Endothelial cell of umbilical vein (primary cell): ENCODE data around the gene ITSN2. TPM values are rescaled to one million over a fixed set of nuclear protein-coding genes. Genes with fewer than 3 reads are reported as not detected.

Experiments
- BruUV-seq: library from RNA; stranded (reverse); fragments of 400-500 nt; replicated peaks from 2 replicates; lab custom pipeline; 2021; lab: Mats Ljungman, UMichigan
- CTCF ChIA-PET: fragments of 300-600, 350-600 bp; sonication (Branson Sonifier 250); formaldehyde crosslinking; loops from one replicate; lab custom pipeline; 2021; ENCODE audit warnings: antibody characterized with exemption, inconsistent platforms; lab: Charles Lee
- POLR2A ChIA-PET: fragments of 300-600, 350-600 bp; sonication (Branson Sonifier 250); formaldehyde crosslinking; loops from one replicate; lab custom pipeline; 2021; ENCODE audit warnings: antibody characterized with exemption, inconsistent platforms; lab: Charles Lee
- DNase-seq: peaks from one replicate; pipeline ENCODE4 v3.0.0-alpha.2; 2011; ENCODE audit warnings: low read depth, low spot score
- FAIRE-seq: peaks from 2 replicates; lab custom pipeline; 2011; peaks lifted over from hg19 to GRCh38; lab: Jason Lieb, UNC
- H2AFZ ChIP-seq: 2 replicates; pipeline ENCODE4 v1.6.0; 2012; ENCODE audit warnings: low read depth, low read length, control low read depth, inconsistent platforms
- H3K27ac ChIP-seq: 2 replicates; pipeline ENCODE4 v1.5.1; 2011; ENCODE audit warnings: low read depth, mild to moderate bottlenecking, control low read depth, low read length, moderate library complexity; ENCODE audit not compliant: insufficient read depth
- H3K27me3 ChIP-seq, 2 experiments: 2 replicates each; pipeline versions ENCODE4 v1.6.0 to v1.6.1; 2011; ENCODE audit warnings: low read length in 2 of 2, mixed read lengths in 1 of 2; ENCODE audit not compliant: control insufficient read depth in 2 of 2, insufficient read depth in 2 of 2
- H3K36me3 ChIP-seq, 2 experiments: 2 replicates in 1 of 2; 3 replicates in 1 of 2; pipeline ENCODE4 v1.5.1; 2011; ENCODE audit warnings: low read length in 2 of 2, mild to moderate bottlenecking in 1 of 2, moderate library complexity in 1 of 2; ENCODE audit not compliant: control insufficient read depth in 2 of 2, insufficient read depth in 2 of 2; ENCODE audit errors: extremely low read depth in 1 of 2
- H3K4me1 ChIP-seq: 3 replicates; pipeline ENCODE4 v1.5.1; 2011; ENCODE audit warnings: mild to moderate bottlenecking, low read length; ENCODE audit not compliant: control insufficient read depth, insufficient read depth; ENCODE audit errors: extremely low read depth
- H3K4me2 ChIP-seq: 2 replicates; pipeline ENCODE4 v1.6.1; 2011; ENCODE audit warnings: low read length, control low read depth, mixed read lengths; ENCODE audit not compliant: insufficient read depth
- H3K4me3 ChIP-seq, 3 experiments: fragments of 200-600 bp in 1 of 3; sonication (generic), shearing (Covaris generic) in 1 of 3; replicated peaks in 1 of 3; 2 replicates each; pipeline ENCODE4 v1.5.1; 2011 to 2016; ENCODE audit warnings: control low read depth in 3 of 3, low read length in 3 of 3, mild to moderate bottlenecking in 2 of 3, inconsistent platforms in 1 of 3, low read depth in 1 of 3, moderate library complexity in 1 of 3; ENCODE audit not compliant: insufficient read depth in 1 of 3
- H3K79me2 ChIP-seq: 2 replicates; pipeline ENCODE4 v1.6.0; 2012; ENCODE audit warnings: low read length, inconsistent platforms; ENCODE audit not compliant: control insufficient read depth, insufficient read depth
- H3K9ac ChIP-seq: replicated peaks from 2 replicates; pipeline ENCODE3; 2011; ENCODE audit warnings: low read length, control low read depth; ENCODE audit not compliant: insufficient read depth; ENCODE audit errors: extremely low read depth
- H3K9me1 ChIP-seq: replicated peaks from 3 replicates; pipeline ENCODE4 v1.6.0; 2011; ENCODE audit warnings: mild to moderate bottlenecking, low read length; ENCODE audit not compliant: control insufficient read depth, insufficient read depth; ENCODE audit errors: extremely low read depth
- H3K9me3 ChIP-seq: replicated peaks from 2 replicates; pipeline ENCODE4 v1.5.1; 2012; ENCODE audit warnings: low read length, inconsistent platforms; ENCODE audit not compliant: control insufficient read depth, insufficient read depth
- H4K20me1 ChIP-seq: replicated peaks from 2 replicates; pipeline ENCODE3; 2011; ENCODE audit warnings: mild to moderate bottlenecking, low read length; ENCODE audit not compliant: control insufficient read depth, insufficient read depth; ENCODE audit errors: extremely low read depth
- CTCF ChIP-seq, 2 donors: IDR thresholded peaks; 1 replicate in 1 of 2; 2 replicates in 1 of 2; pipeline ENCODE4 v1.5.1; 2011; ENCODE audit warnings: low read length in 2 of 2, mild to moderate bottlenecking in 2 of 2, moderate library complexity in 2 of 2, control low read depth in 1 of 2, inconsistent platforms in 1 of 2, low read depth in 1 of 2; ENCODE audit not compliant: insufficient read depth in 1 of 2; ENCODE audit errors: extremely low read depth in 1 of 2
- EZH2 ChIP-seq: IDR thresholded peaks from 2 replicates; pipeline ENCODE4 v1.6.1; 2012; ENCODE audit warnings: borderline replicate concordance, low read depth, mild to moderate bottlenecking, moderate library complexity, low read length, inconsistent platforms; ENCODE audit not compliant: severe bottlenecking
- FOS ChIP-seq: IDR thresholded peaks from 2 replicates; pipeline ENCODE4 v1.6.1; 2011; ENCODE audit warnings: mild to moderate bottlenecking, low read length, moderate library complexity, borderline replicate concordance; ENCODE audit not compliant: insufficient read depth
- GATA2 ChIP-seq: IDR thresholded peaks from 2 replicates; pipeline ENCODE4 v1.7.0; 2011; ENCODE audit warnings: low read depth, mild to moderate bottlenecking, moderate library complexity, mixed read lengths, low read length; ENCODE audit not compliant: insufficient read length, insufficient read depth
- JUN ChIP-seq: IDR thresholded peaks from 2 replicates; pipeline ENCODE4 v1.6.1; 2011; ENCODE audit warnings: borderline replicate concordance, low read depth; ENCODE audit not compliant: insufficient read length, insufficient read depth
- MAX ChIP-seq: IDR thresholded peaks from 2 replicates; pipeline ENCODE4 v1.6.1; 2011; ENCODE audit not compliant: insufficient read depth, insufficient read length
- MYC ChIP-seq: IDR thresholded peaks from one replicate; pipeline ENCODE4 v1.6.1; 2011; ENCODE audit warnings: mild to moderate bottlenecking, low read depth, low read length
- POLR2A ChIP-seq: IDR thresholded peaks from 2 replicates; pipeline ENCODE4 v1.6.1; 2012; ENCODE audit warnings: low read depth, mild to moderate bottlenecking, control low read depth, low read length
- POLR2AphosphoS5 ChIP-seq: IDR thresholded peaks from 2 replicates; pipeline ENCODE4 v1.6.1; 2012; ENCODE audit warnings: low read depth, mild to moderate bottlenecking, control low read depth, low read length, moderate library complexity; ENCODE audit not compliant: insufficient read depth
- dilution Hi-C: fragments of 300-500 bp; cut with MboI; formaldehyde crosslinking; loops from one replicate; pipeline ENCODE4 v1.15.0; 2019; ENCODE audit warnings: low sequenced_read_pairs; ENCODE audit not compliant: extremely low pct_ligation_motif_present
- intact Hi-C: fragments of 100-400 bp; cut with micrococcal nuclease; formaldehyde crosslinking; loops from one replicate; pipeline ENCODE4 v1.10.0; 2022
- polyA plus RNA-seq, 4 experiments: library from polyadenylated mRNA; depleted of rRNA in 3 of 4; stranded (reverse) in 3 of 4; unstranded in 1 of 4; fragments of >200 nt; gene quantifications; 2 replicates each; pipeline versions ENCODE4 v1.2.1 to v1.2.3, GENCODE V29; 2011 to 2012; ENCODE audit warnings: missing spikeins in 1 of 4
- total RNA-seq: library from RNA; stranded (reverse); gene quantifications from 2 replicates; pipeline ENCODE4 v1.2.3, GENCODE V29; 2021

The ITSN2 gene
- total and polyA plus RNA-seq, 2 donors (not counting 3 experiments of a cell fraction or from before 2014, with no cell fraction given) = 30.5 to 56.8 TPM

DNA sequence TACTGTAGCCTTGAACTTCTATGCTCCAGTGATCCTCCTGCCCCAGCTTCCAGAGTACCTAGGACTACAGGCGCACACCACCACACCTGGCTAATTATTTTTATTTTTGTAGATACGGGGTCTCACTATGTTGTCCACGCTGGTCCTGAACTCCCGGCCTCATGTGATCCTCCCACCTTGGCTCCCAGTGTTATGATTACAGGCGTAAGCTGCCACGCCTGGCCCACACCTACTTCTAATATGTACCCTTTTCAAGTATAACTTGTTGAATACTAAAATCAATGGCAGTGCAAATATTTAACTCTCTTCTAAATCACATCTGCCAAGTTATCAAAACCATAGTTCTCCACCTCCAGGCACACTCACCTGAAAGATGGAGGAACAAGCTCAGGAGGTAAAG, 58.7 kb downstream of the ITSN2 start:
- Histone ChIP-seq H3K9me1 (no peaks in the 10 kb centered on the region), H3K4me3 (no peak overlapping the region), H3K27ac (no peak overlapping the region), H4K20me1 (no peaks in the 10 kb centered on the region), H3K27me3 (no peaks in the 10 kb centered on the region), H3K79me2 (no peaks in the 10 kb centered on the region), H2AFZ (no peak overlapping the region), H3K36me3 (peaks cover 10 to 14% of the 10 kb centered on the region in 2 experiments), H3K4me1 (no peaks in the 10 kb centered on the region), H3K4me2 (no peak overlapping the region), H3K9me3 (no peaks in the 10 kb centered on the region), H3K9ac (no peak overlapping the region)
- POLR2A ChIA-PET = interaction anchor here (0.6 kb wide), 1 partner anchor 25 kb away, joined by 4 read pairs; no protein-coding TSS in a partner anchor
- dilution Hi-C loops (no loop called here), intact Hi-C loops (no loop called here)
- CTCF ChIA-PET = no interaction called here
- BruUV-seq = no TSS peak
- DNase-seq (no peak), FAIRE-seq (no peak)
- TF ChIP-seq JUN = no peak
- TF ChIP-seq EZH2 = no peak
- TF ChIP-seq MAX = no peak
- no peak for TF ChIP-seq CTCF (IDR thresholded peaks at IDR 0.05; ENCODE audit: extremely low read depth in 1 of 2, insufficient read depth in 1 of 2, low read depth in 1 of 2, low read length in 2 of 2)
- no peak for TF ChIP-seq POLR2A
- TF ChIP-seq POLR2AphosphoS5 = no peak
- no peak for TF ChIP-seq FOS
- TF ChIP-seq MYC = no peak
- no peak for TF ChIP-seq GATA2
